Measurements from ENCODE around the gene CBX2. TPM values are rescaled to one million over a fixed set of nuclear protein-coding genes. Genes with fewer than 3 reads are reported as not detected.

CBX2 gene
- total RNA-seq, 1 donor from 2014 or later = 53.5 TPM

DNA sequence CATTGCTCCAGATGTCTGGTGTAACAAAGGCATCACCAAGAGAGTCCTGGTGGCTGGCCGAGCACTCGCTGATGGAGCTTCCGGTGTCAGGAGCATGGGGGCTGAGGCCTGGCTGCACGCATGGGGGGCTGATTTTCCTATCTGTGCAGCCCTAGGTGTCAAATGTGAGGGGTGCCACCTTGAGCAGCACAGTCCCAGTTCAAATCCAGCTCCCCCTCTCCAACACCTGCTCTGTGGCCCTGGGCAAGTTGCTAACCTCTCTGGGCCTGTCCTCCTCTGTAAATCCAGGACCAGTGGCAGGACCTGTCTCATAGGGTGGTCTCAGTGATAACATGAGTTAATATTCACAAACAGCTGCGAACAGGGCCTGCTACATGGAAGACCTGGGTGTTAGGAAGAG is 34.3 kb upstream of the CBX2 start:
- no peaks in the 10 kb centered on the region for H3K9me3 Mint-ChIP-seq
- H3K4me1 Mint-ChIP-seq = peaks cover 55% of the 10 kb centered on the region
- no peak for TF ChIP-seq EZH2 (IDR thresholded peaks at IDR 0.05)
- no peak for TF ChIP-seq EZH2phosphoT487 (IDR thresholded peaks at IDR 0.05)
- TF ChIP-seq, protein P1, sequence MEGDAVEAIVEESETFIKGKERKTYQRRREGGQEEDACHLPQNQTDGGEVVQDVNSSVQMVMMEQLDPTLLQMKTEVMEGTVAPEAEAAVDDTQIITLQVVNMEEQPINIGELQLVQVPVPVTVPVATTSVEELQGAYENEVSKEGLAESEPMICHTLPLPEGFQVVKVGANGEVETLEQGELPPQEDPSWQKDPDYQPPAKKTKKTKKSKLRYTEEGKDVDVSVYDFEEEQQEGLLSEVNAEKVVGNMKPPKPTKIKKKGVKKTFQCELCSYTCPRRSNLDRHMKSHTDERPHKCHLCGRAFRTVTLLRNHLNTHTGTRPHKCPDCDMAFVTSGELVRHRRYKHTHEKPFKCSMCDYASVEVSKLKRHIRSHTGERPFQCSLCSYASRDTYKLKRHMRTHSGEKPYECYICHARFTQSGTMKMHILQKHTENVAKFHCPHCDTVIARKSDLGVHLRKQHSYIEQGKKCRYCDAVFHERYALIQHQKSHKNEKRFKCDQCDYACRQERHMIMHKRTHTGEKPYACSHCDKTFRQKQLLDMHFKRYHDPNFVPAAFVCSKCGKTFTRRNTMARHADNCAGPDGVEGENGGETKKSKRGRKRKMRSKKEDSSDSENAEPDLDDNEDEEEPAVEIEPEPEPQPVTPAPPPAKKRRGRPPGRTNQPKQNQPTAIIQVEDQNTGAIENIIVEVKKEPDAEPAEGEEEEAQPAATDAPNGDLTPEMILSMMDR (IDR thresholded peaks at IDR 0.05) = no peak

GRCh38 chr17:79745641-79746105 is 32.3 kb upstream of the CBX2 start:
- Mint-ChIP-seq H3K4me3 (peak overlapping the region; percentile 12), H3K27me3 (ENCODE audit: insufficient read depth, low read depth) (peaks cover 30% of the 10 kb centered on the region), H3K36me3 (no peaks in the 10 kb centered on the region), H3K27ac (no peak overlapping the region), H3K4me1 (peaks cover 40% of the 10 kb centered on the region), H3K9me3 (no peaks in the 10 kb centered on the region)
- Histone ChIP-seq H3K4me3 (no peak overlapping the region), H3F3A (ENCODE audit: low read depth) (peaks cover 38% of the 10 kb centered on the region), H3K79me2 (ENCODE audit: low read depth) (no peaks in the 10 kb centered on the region), H3K4me1 (peaks cover 37% of the 10 kb centered on the region), H4K20me1 (ENCODE audit: low read depth) (peaks cover 22% of the 10 kb centered on the region), H3K27ac (no peak overlapping the region), H3K36me3 (no peaks in the 10 kb centered on the region), H3K27me3 (peaks cover 92% of the 10 kb centered on the region), H3K9me3 (ENCODE audit: low read depth) (no peaks in the 10 kb centered on the region), H3K9ac (no peak overlapping the region), H3K4me2 (no peak overlapping the region), H2AFZ (replicated peaks) (no peak overlapping the region)
- no peak for DNase-seq (ENCODE audit: low spot score)
- TF ChIP-seq EZH2phosphoT487 (IDR thresholded peaks at IDR 0.05) = no peak

More for the DNA sequence above, 34.3 kb upstream of the CBX2 start:
- H3K27ac ChIP-seq = no peak overlapping the region
- peaks cover 36% of the 10 kb centered on the region for H3K4me1 ChIP-seq
- H3F3A ChIP-seq (ENCODE audit: low read depth) = peaks cover 24% of the 10 kb centered on the region
- H3K4me2 ChIP-seq = no peak overlapping the region
- Mint-ChIP-seq H3K4me3 (peak overlapping the region; percentile 63), H3K36me3 (no peaks in the 10 kb centered on the region), H3K27ac (no peak overlapping the region), H3K27me3 (ENCODE audit: insufficient read depth, low read depth) (peaks cover 33% of the 10 kb centered on the region)
- DNase-seq (ENCODE audit: low spot score) = no peak
- H3K27me3 ChIP-seq = peaks cover 90% of the 10 kb centered on the region
- H3K9me3 ChIP-seq (ENCODE audit: low read depth) = no peaks in the 10 kb centered on the region
- H2AFZ ChIP-seq (replicated peaks) = no peak overlapping the region
- H4K20me1 ChIP-seq (ENCODE audit: low read depth) = peaks cover 21% of the 10 kb centered on the region
- H3K9ac ChIP-seq = no peak overlapping the region
- no peaks in the 10 kb centered on the region for H3K79me2 ChIP-seq (ENCODE audit: low read depth)
- no peak overlapping the region for H3K4me3 ChIP-seq
- no peaks in the 10 kb centered on the region for H3K36me3 ChIP-seq

DNA sequence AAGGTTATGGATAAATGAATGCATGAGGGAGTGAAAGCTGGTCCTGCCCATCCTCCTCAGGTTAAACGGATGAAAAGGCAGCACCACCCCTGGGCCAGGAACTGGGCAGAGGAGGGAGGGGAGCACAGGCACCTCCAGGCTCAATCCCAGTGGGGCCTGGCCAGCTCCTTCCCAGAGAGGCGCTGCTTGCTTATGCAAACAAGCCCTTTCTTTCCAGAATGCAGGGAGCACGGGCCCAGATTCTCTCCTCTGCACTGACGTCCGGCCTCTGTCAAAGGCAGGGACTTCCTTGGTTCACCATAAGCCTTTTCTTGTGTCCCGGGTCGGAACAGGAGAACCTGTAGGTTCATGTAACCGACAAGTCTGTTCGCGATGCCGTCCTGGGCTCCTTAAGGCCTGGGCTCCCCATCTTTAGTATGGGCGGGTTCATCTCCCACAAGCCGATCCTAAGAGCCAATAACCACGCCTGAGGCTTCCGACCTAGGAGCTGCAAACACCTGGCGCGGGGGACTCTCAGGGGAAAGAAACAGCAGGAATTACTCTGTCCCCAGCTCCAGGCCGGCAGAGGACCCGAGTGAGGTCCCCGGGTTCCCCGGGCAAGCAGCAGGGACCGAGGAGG is 30.9 kb upstream of the CBX2 start:
- Histone ChIP-seq H3K27ac (no peak overlapping the region), H3K4me1 (peaks cover 33% of the 10 kb centered on the region), H3F3A (ENCODE audit: low read depth) (peaks cover 38% of the 10 kb centered on the region), H3K4me2 (peak overlapping the region; percentile 89), H3K27me3 (peaks cover 93% of the 10 kb centered on the region), H3K9ac (no peak overlapping the region), H2AFZ (replicated peaks) (no peak overlapping the region), H4K20me1 (ENCODE audit: low read depth) (peaks cover 22% of the 10 kb centered on the region), H3K79me2 (ENCODE audit: low read depth) (no peaks in the 10 kb centered on the region), H3K4me3 (peak overlapping the region; percentile 46), H3K36me3 (no peaks in the 10 kb centered on the region), H3K9me3 (ENCODE audit: low read depth) (no peaks in the 10 kb centered on the region)
- no peak for TF ChIP-seq EZH2 (IDR thresholded peaks at IDR 0.05)
- TF ChIP-seq EZH2phosphoT487 (IDR thresholded peaks at IDR 0.05) = no peak
- TF ChIP-seq, protein P1 (IDR thresholded peaks at IDR 0.05) = no peak
- DNase-seq (ENCODE audit: low spot score) = peak; percentile 56
- H3K27me3 Mint-ChIP-seq (ENCODE audit: insufficient read depth, low read depth) = peaks cover 30% of the 10 kb centered on the region
- H3K27ac Mint-ChIP-seq = no peak overlapping the region
- peak overlapping the region; percentile 83 for H3K4me3 Mint-ChIP-seq
- no peaks in the 10 kb centered on the region for H3K9me3 Mint-ChIP-seq
- peaks cover 38% of the 10 kb centered on the region for H3K4me1 Mint-ChIP-seq
- H3K36me3 Mint-ChIP-seq = no peaks in the 10 kb centered on the region
